ENCODE data around the gene MET. TPM values are rescaled to one million over a fixed set of nuclear protein-coding genes. Genes with fewer than 3 reads are reported as not detected.
"Not testable (repeated sequence)": the region's sequence is repeated elsewhere in the genome, so short reads cannot be mapped to it uniquely, and the experiment has no call there.

The MET gene
- total RNA-seq, 1 donor from 2014 or later = 2.2 TPM

- intact Hi-C loops (cut with micrococcal nuclease) = no loop called here
These were observed 132.5 kb downstream of the MET start for GRCh38 chr7:116804471-116804870.

GRCh38 chr7:116805100-116805544 lies 133.1 kb downstream of the MET start:
- H3K9me3 Mint-ChIP-seq = no peaks in the 10 kb centered on the region
- no peak overlapping the region for H3K4me3 Mint-ChIP-seq
- intact Hi-C loops (cut with micrococcal nuclease) = no loop called here
- no peaks in the 10 kb centered on the region for H3K36me3 Mint-ChIP-seq (ENCODE audit: low read depth)
- no peak overlapping the region for H3K27ac Mint-ChIP-seq
- peaks cover 17% of the 10 kb centered on the region for H3K27me3 Mint-ChIP-seq
- H3K4me1 Mint-ChIP-seq = peaks cover 8% of the 10 kb centered on the region
- DNase-seq = no peak

More at GRCh38 chr7:116804471-116804870, 132.5 kb downstream of the MET start:
- Mint-ChIP-seq H3K4me1 (peaks cover 8% of the 10 kb centered on the region), H3K4me3 (no peak overlapping the region), H3K27ac (no peak overlapping the region), H3K27me3 (peaks cover 17% of the 10 kb centered on the region), H3K36me3 (ENCODE audit: low read depth) (no peaks in the 10 kb centered on the region), H3K9me3 (no peaks in the 10 kb centered on the region)
- DNase-seq = no peak

GRCh38 chr7:116806046-116806944 lies 134.3 kb downstream of the MET start:
- Mint-ChIP-seq H3K4me1 (peaks cover 4% of the 10 kb centered on the region), H3K36me3 (ENCODE audit: low read depth) (no peaks in the 10 kb centered on the region), H3K27ac (no peak overlapping the region), H3K27me3 (peaks cover 13% of the 10 kb centered on the region), H3K9me3 (no peaks in the 10 kb centered on the region), H3K4me3 (no peak overlapping the region)
- no peak for DNase-seq
- intact Hi-C loops (cut with micrococcal nuclease) = no loop called here

GRCh38 chr7:116807011-116807560 lies 135.1 kb downstream of the MET start:
- no peak for DNase-seq
- Mint-ChIP-seq H3K9me3 (no peaks in the 10 kb centered on the region), H3K4me3 (no peak overlapping the region), H3K27me3 (peaks cover 13% of the 10 kb centered on the region), H3K27ac (no peak overlapping the region), H3K36me3 (ENCODE audit: low read depth) (no peaks in the 10 kb centered on the region), H3K4me1 (peaks cover 3% of the 10 kb centered on the region)
- intact Hi-C loops (cut with micrococcal nuclease) = no loop called here

GRCh38 chr7:116809636-116810266 lies 137.8 kb downstream of the MET start:
- no peaks in the 10 kb centered on the region for H3K36me3 Mint-ChIP-seq (ENCODE audit: low read depth)
- no peak overlapping the region for H3K27ac Mint-ChIP-seq
- H3K27me3 Mint-ChIP-seq = peaks cover 11% of the 10 kb centered on the region
- intact Hi-C loops (cut with micrococcal nuclease) = loop anchor here (1.0 to 2.0 kb wide), 4 partner anchors 139 to 637 kb away; no protein-coding TSS in a partner anchor
- H3K9me3 Mint-ChIP-seq = no peaks in the 10 kb centered on the region
- DNase-seq = peak; percentile 71
- H3K4me3 Mint-ChIP-seq = no peak overlapping the region
- no peaks in the 10 kb centered on the region for H3K4me1 Mint-ChIP-seq

- no peak for DNase-seq
- Mint-ChIP-seq H3K4me1 (no peaks in the 10 kb centered on the region), H3K36me3 (ENCODE audit: low read depth) (no peaks in the 10 kb centered on the region), H3K27ac (no peak overlapping the region), H3K9me3 (no peaks in the 10 kb centered on the region), H3K4me3 (no peak overlapping the region), H3K27me3 (peaks cover 9% of the 10 kb centered on the region)
- intact Hi-C loops (cut with micrococcal nuclease) = loop anchor here (2.0 kb wide), 1 partner anchor 140 kb away; no protein-coding TSS in a partner anchor
These were observed 138.5 kb downstream of the MET start for GRCh38 chr7:116810267-116811116.

- no peak overlapping the region for H3K4me3 Mint-ChIP-seq
- no peak overlapping the region for H3K27ac Mint-ChIP-seq
- intact Hi-C loops (cut with micrococcal nuclease) = loop anchor here (2.0 kb wide), 1 partner anchor 141 kb away; no protein-coding TSS in a partner anchor
- H3K27me3 Mint-ChIP-seq = peaks cover 9% of the 10 kb centered on the region
- DNase-seq = no peak
- no peaks in the 10 kb centered on the region for H3K36me3 Mint-ChIP-seq (ENCODE audit: low read depth)
- H3K4me1 Mint-ChIP-seq = no peaks in the 10 kb centered on the region
- H3K9me3 Mint-ChIP-seq = no peaks in the 10 kb centered on the region
These were observed 139.8 kb downstream of the MET start for GRCh38 chr7:116811768-116812167.

- intact Hi-C loops (cut with micrococcal nuclease) = no loop called here
- no peaks in the 10 kb centered on the region for H3K36me3 Mint-ChIP-seq (ENCODE audit: low read depth)
- DNase-seq = no peak
- H3K27me3 Mint-ChIP-seq = peaks cover 11% of the 10 kb centered on the region
- H3K4me1 Mint-ChIP-seq = no peaks in the 10 kb centered on the region
- H3K27ac Mint-ChIP-seq = no peak overlapping the region
- H3K4me3 Mint-ChIP-seq = no peak overlapping the region
- H3K9me3 Mint-ChIP-seq = no peaks in the 10 kb centered on the region
These were observed 140.9 kb downstream of the MET start for GRCh38 chr7:116812860-116813259.

- H3K4me1 Mint-ChIP-seq; H3K9me3 Mint-ChIP-seq; H3K4me3 Mint-ChIP-seq; H3K27ac Mint-ChIP-seq; H3K27me3 Mint-ChIP-seq; H3K36me3 Mint-ChIP-seq (ENCODE audit: low read depth); intact Hi-C loops (cut with micrococcal nuclease); DNase-seq: not testable (repeated sequence)
These were observed 141.4 kb downstream of the MET start for GRCh38 chr7:116813371-116813770.

- intact Hi-C loops (cut with micrococcal nuclease) = no loop called here
- no peaks in the 10 kb centered on the region for H3K9me3 Mint-ChIP-seq
- peaks cover 14% of the 10 kb centered on the region for H3K27me3 Mint-ChIP-seq
- no peaks in the 10 kb centered on the region for H3K4me1 Mint-ChIP-seq
- H3K27ac Mint-ChIP-seq = no peak overlapping the region
- H3K36me3 Mint-ChIP-seq (ENCODE audit: low read depth) = no peaks in the 10 kb centered on the region
- H3K4me3 Mint-ChIP-seq = no peak overlapping the region
- DNase-seq = no peak
These were observed 143.0 kb downstream of the MET start for GRCh38 chr7:116815041-116815440.

GRCh38 chr7:116820149-116820548 lies 148.2 kb downstream of the MET start:
- intact Hi-C loops (cut with micrococcal nuclease) = no loop called here
- no peak for DNase-seq
- Mint-ChIP-seq H3K9me3 (peaks cover 2% of the 10 kb centered on the region), H3K4me3 (no peak overlapping the region), H3K4me1 (no peaks in the 10 kb centered on the region), H3K27ac (no peak overlapping the region), H3K27me3 (peaks cover 28% of the 10 kb centered on the region), H3K36me3 (ENCODE audit: low read depth) (no peaks in the 10 kb centered on the region)

GRCh38 chr7:116821647-116822046 lies 149.7 kb downstream of the MET start:
- H3K36me3 Mint-ChIP-seq (ENCODE audit: low read depth); DNase-seq; H3K4me3 Mint-ChIP-seq; intact Hi-C loops (cut with micrococcal nuclease); H3K9me3 Mint-ChIP-seq; H3K4me1 Mint-ChIP-seq; H3K27ac Mint-ChIP-seq: not testable (repeated sequence)
- H3K27me3 Mint-ChIP-seq = peaks cover 39% of the 10 kb centered on the region

GRCh38 chr7:116824449-116824848 lies 152.5 kb downstream of the MET start:
- no peak for DNase-seq
- no peak overlapping the region for H3K27ac Mint-ChIP-seq
- H3K4me1 Mint-ChIP-seq = no peaks in the 10 kb centered on the region
- H3K27me3 Mint-ChIP-seq = peaks cover 38% of the 10 kb centered on the region
- H3K36me3 Mint-ChIP-seq (ENCODE audit: low read depth) = no peaks in the 10 kb centered on the region
- intact Hi-C loops (cut with micrococcal nuclease) = no loop called here
- no peak overlapping the region for H3K4me3 Mint-ChIP-seq
- H3K9me3 Mint-ChIP-seq = peaks cover 6% of the 10 kb centered on the region
